Raji (cell line): ENCODE data around the gene TMEM170B.
A peak's percentile ranks its signal among the peaks of the same experiment; 100 is the strongest.

ENCODE experiments used
- POLR2A ChIP-seq: IDR thresholded peaks from 2 replicates; pipeline ENCODE4 v1.6.1; 2011; ENCODE audit warnings: low read depth, low read length, control low read depth; ENCODE audit not compliant: insufficient read depth

The TMEM170B gene, protein sequence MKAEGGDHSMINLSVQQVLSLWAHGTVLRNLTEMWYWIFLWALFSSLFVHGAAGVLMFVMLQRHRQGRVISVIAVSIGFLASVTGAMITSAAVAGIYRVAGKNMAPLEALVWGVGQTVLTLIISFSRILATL

DNA sequence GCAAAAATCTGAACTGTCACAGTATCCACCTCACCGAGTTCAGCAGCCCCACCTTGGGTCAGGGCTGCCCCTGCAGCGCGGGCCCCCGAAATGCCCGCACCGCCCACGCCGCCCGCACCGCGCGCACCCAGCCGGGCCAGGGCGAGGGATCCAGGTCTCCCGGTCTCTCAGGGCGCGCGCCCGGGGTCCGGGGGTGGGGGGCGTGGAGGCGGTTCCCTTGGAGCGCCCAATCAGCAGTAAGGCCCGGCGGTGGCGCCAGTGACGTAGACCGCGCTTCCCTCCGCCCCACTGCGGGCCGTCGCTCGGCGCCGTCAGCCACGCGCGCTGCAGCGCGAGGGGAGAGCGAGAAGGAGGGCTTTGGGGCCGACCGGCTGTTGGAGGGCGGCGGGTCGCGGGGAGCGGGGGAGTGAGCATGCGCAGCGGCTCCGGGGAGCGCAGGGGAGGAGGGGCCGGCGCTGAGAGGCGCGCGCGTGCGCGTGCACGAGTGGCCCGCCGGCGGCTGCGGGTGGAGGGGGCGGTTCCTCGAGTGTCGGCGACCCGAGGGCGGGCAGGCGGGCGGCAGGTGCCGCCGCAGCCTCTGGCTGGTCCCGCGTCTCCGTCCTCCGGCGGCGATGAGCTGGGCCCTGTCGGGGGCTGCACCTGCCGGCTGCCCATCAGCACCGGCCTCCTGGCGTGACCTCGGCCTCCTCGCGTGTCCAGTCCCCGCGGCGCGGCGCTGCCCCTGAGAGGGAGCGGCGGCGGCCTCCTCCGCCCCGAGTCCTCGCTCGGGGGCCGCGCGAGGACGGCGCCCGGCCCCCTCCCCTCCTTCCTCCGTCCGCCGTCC lies at the start of gene TMEM170B:
TSS of gene TMEM170B (plus strand) at position 521 of the 823 bp plus-strand sequence. CDS start 529 bp downstream, outside the sequence.
- peak; percentile 69 for TF ChIP-seq POLR2A

DNA sequence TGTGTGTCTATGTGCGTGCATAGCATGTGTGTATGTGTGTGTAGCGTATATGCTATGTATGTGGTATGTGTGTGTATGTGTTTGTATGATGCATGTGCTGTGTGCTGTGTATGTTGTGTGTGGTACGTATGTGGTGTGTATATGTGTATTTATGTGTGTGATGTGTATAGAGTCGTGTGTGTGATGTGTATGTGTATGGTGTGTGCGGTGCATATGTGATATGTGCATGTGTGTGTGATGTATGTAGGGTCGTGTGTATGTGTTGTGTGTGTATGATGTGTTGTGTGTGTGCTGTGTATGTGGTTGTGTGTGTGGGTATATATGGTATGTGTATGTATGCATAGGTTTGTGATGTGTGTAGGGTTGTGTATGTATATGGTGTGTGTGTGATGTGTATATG lies 46.6 kb upstream of the TMEM170B start:
- TF ChIP-seq POLR2A, result no peak

- no peak for TF ChIP-seq POLR2A
Observed at GRCh38 chr6:11491596-11492463, 45.7 kb upstream of the TMEM170B start.

DNA sequence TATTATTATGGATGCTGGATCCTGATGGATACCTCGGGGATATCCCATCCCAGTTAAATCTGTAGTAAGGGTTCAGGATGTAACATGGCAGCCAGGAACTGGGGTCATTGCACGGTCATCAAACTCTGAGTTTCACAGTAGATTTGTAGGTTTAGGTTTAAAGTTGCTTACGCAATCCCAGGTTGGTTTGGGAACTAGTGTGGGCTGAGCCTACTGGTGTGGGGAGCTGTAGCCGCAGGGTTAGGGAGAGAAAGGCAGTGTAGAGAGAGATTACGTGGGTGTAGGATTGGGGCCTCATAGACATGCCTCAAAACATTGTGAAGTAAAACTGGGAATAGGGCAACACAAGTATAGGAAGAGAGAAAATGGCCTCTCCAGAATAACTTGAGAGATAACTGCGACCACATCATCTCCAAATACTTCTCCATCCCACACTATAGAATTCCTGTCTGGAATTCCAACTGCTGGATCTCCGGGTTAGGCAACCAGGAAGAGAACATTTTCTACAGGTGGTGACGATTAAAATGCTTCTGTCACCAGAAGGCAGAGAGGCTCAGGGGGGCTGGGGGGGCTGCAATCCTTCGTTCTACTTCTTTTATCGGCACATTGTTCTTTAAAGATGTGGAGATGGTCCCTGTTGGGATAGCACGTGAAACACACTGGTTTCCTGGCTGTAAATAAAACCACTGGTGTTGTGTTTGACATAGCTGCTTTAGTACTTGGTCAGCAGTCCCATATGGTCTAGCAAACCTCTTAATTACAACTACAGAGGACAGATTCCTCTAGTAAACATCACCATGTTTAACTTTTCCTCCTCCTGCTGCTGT lies 44.9 kb upstream of the TMEM170B start:
- TF ChIP-seq POLR2A, result no peak

GRCh38 chr6:11493974-11494373 lies 43.6 kb upstream of the TMEM170B start:
- no peak; the same call in 1 of the 2 replicates for TF ChIP-seq POLR2A

GRCh38 chr6:11494786-11495564 lies 42.6 kb upstream of the TMEM170B start:
- no peak for TF ChIP-seq POLR2A

DNA sequence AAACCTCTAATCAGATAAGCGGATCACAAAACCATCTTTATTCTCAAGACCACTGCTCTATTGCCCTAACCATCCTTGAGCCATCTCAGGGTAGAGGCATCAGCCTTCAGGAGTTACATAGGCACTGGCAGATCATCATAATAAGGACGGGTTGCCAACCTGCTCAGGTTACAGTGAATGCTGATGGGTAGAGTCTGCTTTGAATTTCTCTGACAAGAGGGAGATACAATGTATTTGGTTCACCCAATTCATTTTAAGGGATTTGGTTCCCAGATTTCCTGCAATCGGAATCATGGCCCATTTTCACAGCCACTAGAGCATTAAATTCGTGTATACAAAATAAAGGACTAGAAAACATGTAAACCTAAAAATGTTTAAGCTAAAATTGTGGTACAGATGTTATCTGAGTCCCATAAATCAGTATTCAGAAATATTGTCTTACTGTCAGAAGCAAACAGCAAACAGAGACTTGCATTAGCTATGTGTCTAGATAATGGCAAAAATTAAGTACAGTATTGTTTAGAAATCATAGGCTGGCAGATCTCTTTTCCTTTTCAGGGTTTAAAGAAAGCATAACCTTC lies 41.9 kb upstream of the TMEM170B start:
- TF ChIP-seq POLR2A, result no peak

DNA sequence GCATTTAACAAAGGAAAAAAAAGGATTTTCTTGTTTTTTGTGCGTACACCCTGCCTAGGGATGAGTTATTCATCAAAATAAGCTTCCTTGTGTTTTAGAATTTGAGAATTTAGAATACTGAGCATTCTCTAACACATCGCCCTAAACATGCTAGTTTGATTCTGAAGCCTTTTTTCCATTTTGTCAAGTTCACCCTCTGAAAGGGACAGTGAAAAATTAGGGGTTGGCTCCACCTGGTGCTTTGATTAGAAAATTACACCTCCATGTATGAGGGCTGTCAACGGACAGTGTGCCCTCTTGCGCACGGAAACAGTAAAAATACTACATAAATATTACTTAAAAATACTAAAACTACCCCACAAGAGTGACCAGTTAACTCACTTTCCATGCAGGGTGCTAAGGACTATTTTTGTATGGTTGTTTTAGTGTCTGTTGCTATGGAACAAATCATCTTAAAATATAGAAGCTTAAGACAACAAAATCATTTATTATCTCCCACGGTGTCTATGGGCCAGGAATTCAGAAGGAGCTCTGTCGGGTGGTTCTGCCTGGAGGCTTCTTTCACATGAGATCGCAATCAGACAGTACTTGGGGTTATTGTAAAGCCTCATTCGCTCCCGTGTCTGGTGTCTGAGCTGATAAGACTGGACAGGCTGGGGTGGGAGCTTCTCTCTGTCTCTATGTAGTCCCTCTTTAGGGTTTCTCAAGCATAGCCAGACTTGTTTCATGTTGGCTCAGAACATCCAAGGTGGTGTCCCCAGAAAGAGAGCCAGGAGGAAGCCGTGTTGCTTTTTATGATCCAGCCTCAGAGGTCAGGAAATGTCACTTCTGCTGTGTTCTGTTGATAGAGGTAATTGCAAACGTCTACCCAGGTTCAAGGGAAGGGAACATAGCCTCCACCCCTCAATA lies 41.1 kb upstream of the TMEM170B start:
- TF ChIP-seq POLR2A, result no peak

DNA sequence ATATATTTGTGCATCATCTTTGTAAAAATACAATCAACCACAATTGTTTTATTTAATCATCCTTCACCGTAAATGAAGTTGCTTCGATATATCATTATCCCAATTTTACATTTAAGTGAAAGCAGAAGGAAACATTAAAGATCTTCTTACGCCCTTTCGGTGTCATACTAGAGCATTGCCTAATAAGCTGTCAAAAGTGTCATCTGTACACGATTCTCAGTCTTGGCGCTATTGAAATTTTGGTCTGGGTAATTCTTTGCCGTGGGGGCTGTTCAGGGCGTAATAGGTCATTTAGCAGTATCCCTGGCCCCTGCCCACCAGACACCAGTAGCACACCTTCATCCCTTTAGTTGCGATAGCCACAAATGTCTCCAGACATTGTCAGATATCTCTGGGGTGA lies 40.4 kb upstream of the TMEM170B start:
- no peak for TF ChIP-seq POLR2A

DNA sequence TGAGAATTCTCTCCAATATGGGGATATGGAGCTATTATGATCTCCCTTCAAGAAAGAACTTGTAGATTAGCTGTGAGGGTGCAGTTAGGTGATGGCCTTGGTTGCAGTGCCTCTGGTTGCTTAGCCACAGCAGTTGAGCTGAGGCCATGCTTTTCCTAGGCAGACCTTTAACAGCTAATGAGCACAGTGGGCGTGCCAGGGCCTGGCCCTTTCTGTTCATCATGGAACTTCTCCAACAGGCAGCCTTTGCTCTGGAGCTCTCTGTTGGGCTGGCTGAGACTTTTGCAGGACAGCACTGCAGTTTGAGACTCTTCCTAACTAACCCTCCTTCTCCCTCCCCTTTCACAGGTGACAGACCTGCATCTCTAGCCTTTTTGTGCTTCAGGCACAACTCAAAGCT lies 39.7 kb upstream of the TMEM170B start:
- no peak for TF ChIP-seq POLR2A

GRCh38 chr6:11500008-11500407 lies 37.5 kb upstream of the TMEM170B start:
- no peak for TF ChIP-seq POLR2A

GRCh38 chr6:11509471-11509870 lies 28.1 kb upstream of the TMEM170B start:
- TF ChIP-seq POLR2A, result no peak

GRCh38 chr6:11514672-11515071 lies 22.9 kb upstream of the TMEM170B start:
- no peak for TF ChIP-seq POLR2A
